Medulla oblongata (tissue), 1 donor: ENCODE data around the gene LRRC66.

ENCODE experiments used
- DNase-seq: peaks from one replicate; pipeline ENCODE4 v3.0.0-alpha.2; 2015; ENCODE audit errors: extremely low spot score

The LRRC66 gene

GRCh38 chr4:52010986-52011385 lies 9.2 kb downstream of the LRRC66 start:
- DNase-seq = no peak

GRCh38 chr4:52006887-52007286 lies 13.3 kb downstream of the LRRC66 start:
- no peak for DNase-seq

GRCh38 chr4:52005604-52006273 lies 14.4 kb downstream of the LRRC66 start:
- no peak for DNase-seq

GRCh38 chr4:52004414-52004813 lies 15.7 kb downstream of the LRRC66 start:
- no peak for DNase-seq

- DNase-seq = no peak
These were observed 18.5 kb downstream of the LRRC66 start for GRCh38 chr4:52001616-52002015.

- no peak for DNase-seq
These were observed 20.9 kb downstream of the LRRC66 start for GRCh38 chr4:51999250-51999649.

- no peak for DNase-seq
These were observed 21.3 kb downstream of the LRRC66 start for GRCh38 chr4:51998837-51999236.

GRCh38 chr4:51997647-51998046 lies 22.5 kb downstream of the LRRC66 start:
- DNase-seq = no peak

GRCh38 chr4:51995647-51996220 lies 24.4 kb downstream of the LRRC66 start:
- no peak for DNase-seq

GRCh38 chr4:51965862-51966261 lies 54.3 kb downstream of the LRRC66 start:
- no peak for DNase-seq

GRCh38 chr4:51963841-51964517 lies 56.2 kb downstream of the LRRC66 start:
- DNase-seq = no peak

- no peak for DNase-seq
These were observed 59.7 kb downstream of the LRRC66 start for GRCh38 chr4:51960486-51960885.

- DNase-seq = no peak
These were observed 61.8 kb downstream of the LRRC66 start for GRCh38 chr4:51958199-51958968.
